PC-3 (cell line): ENCODE results near the gene SEZ6L2.
"Not testable (repeated sequence)": the region's sequence is repeated elsewhere in the genome, so short reads cannot be mapped to it uniquely, and the experiment has no call there.

Source experiments
- EZH2 ChIP-seq: fragments of 300-600 bp; sonication (generic); IDR thresholded peaks from one replicate; pipeline ENCODE4 v1.6.1; 2017; ENCODE audit warnings: antibody characterized with exemption, mild to moderate bottlenecking, low read length; ENCODE audit not compliant: unreplicated experiment
- TF ChIP-seq, protein P1 (sequence below): fragments of 300-600 bp; sonication (generic); conservative IDR thresholded peaks from 2 replicates; pipeline ENCODE4 v1.5.1; 2017; ENCODE audit warnings: antibody characterized with exemption, low read depth, mild to moderate bottlenecking, low read length

DNA sequence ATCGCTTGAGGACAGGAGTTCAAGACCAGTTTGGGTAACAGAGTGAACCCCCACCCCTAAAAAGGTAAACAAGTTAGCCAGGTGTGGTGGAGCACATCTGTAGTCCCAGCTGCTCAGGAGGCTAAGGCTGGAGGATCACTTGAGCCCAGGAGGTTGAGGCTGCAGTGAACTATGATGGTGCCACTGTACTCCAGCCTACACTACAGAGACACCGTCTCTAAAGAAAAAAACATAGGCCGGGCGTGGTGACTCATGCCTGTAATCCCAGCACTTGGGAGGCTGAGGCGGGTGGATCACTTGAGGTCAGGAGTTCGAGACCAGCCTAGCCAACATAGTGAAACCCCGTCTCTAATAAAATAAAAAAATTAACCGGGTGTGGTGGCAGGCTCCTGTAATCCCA is 30.3 kb downstream of the SEZ6L2 start:
- TF ChIP-seq, protein P1, sequence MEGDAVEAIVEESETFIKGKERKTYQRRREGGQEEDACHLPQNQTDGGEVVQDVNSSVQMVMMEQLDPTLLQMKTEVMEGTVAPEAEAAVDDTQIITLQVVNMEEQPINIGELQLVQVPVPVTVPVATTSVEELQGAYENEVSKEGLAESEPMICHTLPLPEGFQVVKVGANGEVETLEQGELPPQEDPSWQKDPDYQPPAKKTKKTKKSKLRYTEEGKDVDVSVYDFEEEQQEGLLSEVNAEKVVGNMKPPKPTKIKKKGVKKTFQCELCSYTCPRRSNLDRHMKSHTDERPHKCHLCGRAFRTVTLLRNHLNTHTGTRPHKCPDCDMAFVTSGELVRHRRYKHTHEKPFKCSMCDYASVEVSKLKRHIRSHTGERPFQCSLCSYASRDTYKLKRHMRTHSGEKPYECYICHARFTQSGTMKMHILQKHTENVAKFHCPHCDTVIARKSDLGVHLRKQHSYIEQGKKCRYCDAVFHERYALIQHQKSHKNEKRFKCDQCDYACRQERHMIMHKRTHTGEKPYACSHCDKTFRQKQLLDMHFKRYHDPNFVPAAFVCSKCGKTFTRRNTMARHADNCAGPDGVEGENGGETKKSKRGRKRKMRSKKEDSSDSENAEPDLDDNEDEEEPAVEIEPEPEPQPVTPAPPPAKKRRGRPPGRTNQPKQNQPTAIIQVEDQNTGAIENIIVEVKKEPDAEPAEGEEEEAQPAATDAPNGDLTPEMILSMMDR = not testable (repeated sequence)
- TF ChIP-seq EZH2 = not testable (repeated sequence)
